Measurements from ENCODE around the gene KDM3B. TPM values are rescaled to one million over a fixed set of nuclear protein-coding genes. Genes with fewer than 3 reads are reported as not detected.
A peak's percentile ranks its signal among the peaks of the same experiment; 100 is the strongest.

Gene KDM3B
- total RNA-seq, 2 donors from 2014 or later = 29.7 to 42.3 TPM

DNA sequence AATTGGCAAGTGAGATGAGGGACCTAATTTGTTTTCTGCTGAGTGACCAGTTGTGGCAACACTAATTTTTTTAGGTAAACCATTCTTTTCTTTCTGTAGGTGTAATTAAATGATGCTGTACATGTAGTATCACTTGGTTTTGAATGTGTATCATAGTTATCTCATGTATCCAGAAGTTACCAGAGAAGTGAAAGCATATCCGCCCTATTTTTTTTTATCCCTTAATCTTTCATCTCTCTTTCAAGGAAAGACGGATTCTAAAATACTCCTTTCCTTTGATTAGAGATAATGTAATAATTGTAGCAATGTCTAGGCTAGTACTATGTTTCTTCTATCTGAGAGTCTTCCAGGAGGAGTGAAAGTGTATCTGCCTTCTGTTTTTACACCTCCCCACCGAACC lies 7.1 kb downstream of the KDM3B start:
- DNase-seq (no peak), ATAC-seq (no peak)
- Histone ChIP-seq H3K9me3 (no peaks in the 10 kb centered on the region), H3K27ac (no peak overlapping the region), H3K4me3 (no peak overlapping the region), H3K27me3 (no peaks in the 10 kb centered on the region), H3K36me3 (replicated peaks in 1 of 2; ENCODE audit: insufficient read depth in 1 of 2, low read depth in 2 of 2) (no peaks in the 10 kb centered on the region), H3K4me1 (peaks cover 21% of the 10 kb centered on the region)
- intact Hi-C loops (cut with DNase I) = no loop called here
- TF ChIP-seq POLR2A (IDR thresholded peaks at IDR 0.05) = no peak
- TF ChIP-seq, protein P1, sequence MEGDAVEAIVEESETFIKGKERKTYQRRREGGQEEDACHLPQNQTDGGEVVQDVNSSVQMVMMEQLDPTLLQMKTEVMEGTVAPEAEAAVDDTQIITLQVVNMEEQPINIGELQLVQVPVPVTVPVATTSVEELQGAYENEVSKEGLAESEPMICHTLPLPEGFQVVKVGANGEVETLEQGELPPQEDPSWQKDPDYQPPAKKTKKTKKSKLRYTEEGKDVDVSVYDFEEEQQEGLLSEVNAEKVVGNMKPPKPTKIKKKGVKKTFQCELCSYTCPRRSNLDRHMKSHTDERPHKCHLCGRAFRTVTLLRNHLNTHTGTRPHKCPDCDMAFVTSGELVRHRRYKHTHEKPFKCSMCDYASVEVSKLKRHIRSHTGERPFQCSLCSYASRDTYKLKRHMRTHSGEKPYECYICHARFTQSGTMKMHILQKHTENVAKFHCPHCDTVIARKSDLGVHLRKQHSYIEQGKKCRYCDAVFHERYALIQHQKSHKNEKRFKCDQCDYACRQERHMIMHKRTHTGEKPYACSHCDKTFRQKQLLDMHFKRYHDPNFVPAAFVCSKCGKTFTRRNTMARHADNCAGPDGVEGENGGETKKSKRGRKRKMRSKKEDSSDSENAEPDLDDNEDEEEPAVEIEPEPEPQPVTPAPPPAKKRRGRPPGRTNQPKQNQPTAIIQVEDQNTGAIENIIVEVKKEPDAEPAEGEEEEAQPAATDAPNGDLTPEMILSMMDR (IDR thresholded peaks at IDR 0.05) = no peak
- WGBS, 2 donors = 80 to 81% methylated on average over 3 of the region's 3 CpGs

DNA sequence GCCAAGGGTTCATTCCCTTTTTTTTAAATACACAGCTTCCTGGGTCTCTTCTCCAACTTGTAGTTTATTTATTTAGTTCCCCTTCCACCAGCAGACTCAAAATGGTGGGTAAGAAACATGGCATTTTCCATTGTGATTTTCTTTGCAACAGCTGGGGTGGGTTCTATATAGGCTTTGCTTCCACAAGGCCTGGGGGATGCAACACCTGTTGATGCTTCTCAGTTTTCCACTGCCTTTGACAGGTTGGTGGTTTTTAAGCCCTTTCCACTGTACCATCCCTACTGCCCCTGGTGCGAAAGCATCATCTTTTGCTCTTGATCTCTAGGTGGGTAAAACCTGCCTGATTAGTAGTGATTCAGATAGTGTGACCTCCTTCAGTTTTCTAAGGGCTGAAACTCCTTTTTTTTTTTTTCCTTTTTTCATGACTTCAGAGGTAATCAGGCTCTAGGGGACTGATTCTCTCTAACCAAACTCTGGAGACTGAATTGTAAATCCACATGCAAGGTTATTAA lies 8.5 kb downstream of the KDM3B start:
- peak overlapping the region in 1 of 4 donors; percentile 3 for H3K27ac ChIP-seq
- ATAC-seq = no peak
- no peaks in the 10 kb centered on the region for H3K9me3 ChIP-seq
- no peak for DNase-seq
- WGBS, 2 donors = 90 to 100% methylated on average over 1 of the region's 1 CpG
- no peak overlapping the region for H3K4me3 ChIP-seq
- H3K27me3 ChIP-seq = no peaks in the 10 kb centered on the region
- intact Hi-C loops (cut with DNase I) = no loop called here
- peaks cover 7% of the 10 kb centered on the region for H3K4me1 ChIP-seq
- TF ChIP-seq, protein P1 (IDR thresholded peaks at IDR 0.05) = no peak
- no peak for TF ChIP-seq POLR2A (IDR thresholded peaks at IDR 0.05)
- H3K36me3 ChIP-seq (replicated peaks in 1 of 2; ENCODE audit: insufficient read depth in 1 of 2, low read depth in 2 of 2) = no peaks in the 10 kb centered on the region

DNA sequence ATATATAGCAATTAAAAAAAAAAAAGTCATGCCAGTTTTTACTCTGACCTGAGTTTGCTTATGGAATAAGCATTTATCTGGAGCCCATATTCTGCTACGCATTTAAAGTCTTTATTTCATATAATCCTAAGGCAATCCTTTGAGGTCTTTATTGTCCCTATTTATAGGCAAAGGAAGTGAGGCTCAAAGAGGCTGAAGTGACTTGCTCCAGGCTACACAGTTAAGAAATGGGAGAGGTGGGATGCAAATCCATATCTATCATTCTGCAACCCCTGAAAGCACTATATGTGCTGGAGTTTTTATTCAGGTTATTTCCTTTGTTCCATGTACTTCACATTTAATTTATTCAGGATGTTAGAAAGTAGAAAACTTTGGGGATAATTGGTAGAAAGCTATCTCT lies 12.1 kb downstream of the KDM3B start:
- DNase-seq (no peak), ATAC-seq (no peak)
- Histone ChIP-seq H3K4me3 (no peak overlapping the region), H3K36me3 (replicated peaks in 1 of 2; ENCODE audit: insufficient read depth in 1 of 2, low read depth in 2 of 2) (no peaks in the 10 kb centered on the region), H3K9me3 (no peaks in the 10 kb centered on the region), H3K4me1 (peaks cover 18% of the 10 kb centered on the region), H3K27me3 (no peaks in the 10 kb centered on the region), H3K27ac (no peak overlapping the region)
- WGBS, 2 donors = 94 to 96% methylated on average over 1 of the region's 1 CpG
- intact Hi-C loops (cut with DNase I) = no loop called here
- no peak for TF ChIP-seq POLR2A (IDR thresholded peaks at IDR 0.05)
- TF ChIP-seq, protein P1 (IDR thresholded peaks at IDR 0.05) = no peak

DNA sequence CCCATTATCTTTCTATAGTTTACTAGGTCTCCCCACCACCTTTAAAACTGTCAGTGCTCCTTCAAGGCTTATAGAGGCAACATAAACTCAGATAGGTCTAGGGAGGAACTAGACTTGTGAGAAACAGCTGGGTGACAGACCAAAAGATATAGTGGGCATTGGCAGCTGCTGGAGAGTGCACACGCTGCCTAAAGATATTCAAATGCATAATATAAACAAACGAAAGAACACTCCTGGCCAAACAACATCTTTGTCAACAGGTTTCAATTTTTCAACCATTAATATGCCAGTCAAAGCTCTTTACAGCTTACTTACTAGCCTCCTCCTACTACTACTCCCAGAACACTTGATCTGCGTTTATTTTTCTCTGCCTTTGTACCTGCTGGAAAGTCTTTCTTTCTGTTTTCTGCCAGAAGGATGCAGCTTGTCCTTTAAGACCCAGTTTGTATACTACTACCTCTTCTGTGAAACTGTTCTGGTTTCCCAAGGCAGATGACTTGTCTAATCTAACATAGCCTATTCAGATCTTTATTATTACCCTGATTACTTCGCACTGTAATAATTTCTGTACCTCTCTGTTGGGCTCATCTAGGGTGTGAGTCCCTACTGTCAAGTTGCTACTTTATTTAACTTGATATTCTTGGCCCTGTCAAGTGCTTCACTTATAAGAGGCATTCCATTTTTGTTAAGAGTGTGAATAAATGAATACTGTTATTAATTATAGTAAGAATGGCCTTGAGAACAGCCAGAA lies 14.3 kb downstream of the KDM3B start:
- H3K27ac ChIP-seq = no peak overlapping the region
- no peak for TF ChIP-seq POLR2A (IDR thresholded peaks at IDR 0.05)
- TF ChIP-seq, protein P1 (IDR thresholded peaks at IDR 0.05) = no peak
- DNase-seq = no peak
- ATAC-seq = no peak
- WGBS, 2 donors = 30 to 39% methylated on average over 4 of the region's 4 CpGs
- no peaks in the 10 kb centered on the region for H3K9me3 ChIP-seq
- H3K27me3 ChIP-seq = no peaks in the 10 kb centered on the region
- H3K4me1 ChIP-seq = peaks cover 18% of the 10 kb centered on the region
- H3K36me3 ChIP-seq (replicated peaks in 1 of 2; ENCODE audit: insufficient read depth in 1 of 2, low read depth in 2 of 2) = no peaks in the 10 kb centered on the region
- intact Hi-C loops (cut with DNase I) = no loop called here
- H3K4me3 ChIP-seq = no peak overlapping the region

DNA sequence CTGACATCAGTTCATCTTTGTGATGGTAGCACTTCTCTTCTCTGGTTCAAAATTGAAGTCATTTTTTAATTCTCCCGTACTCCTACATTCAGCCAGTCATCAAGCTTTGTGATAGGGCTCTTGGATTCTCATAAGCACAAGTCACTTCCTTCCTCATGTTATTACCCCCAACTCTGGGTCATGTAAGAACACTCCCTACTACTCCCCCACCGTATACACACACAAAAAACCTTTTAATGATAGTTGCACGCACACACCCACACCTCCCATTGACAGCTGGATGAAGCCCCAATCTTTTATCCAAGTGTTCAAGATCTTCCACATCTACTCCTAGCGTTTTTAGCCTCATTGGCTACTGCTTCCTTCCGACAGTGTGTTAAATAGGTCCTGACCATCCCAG lies 16.8 kb downstream of the KDM3B start:
- Histone ChIP-seq H3K27me3 (no peaks in the 10 kb centered on the region), H3K9me3 (no peaks in the 10 kb centered on the region), H3K4me1 (peaks cover 18% of the 10 kb centered on the region), H3K4me3 (no peak overlapping the region), H3K27ac (peak overlapping the region in 1 of 4 donors; percentile 7), H3K36me3 (replicated peaks in 1 of 2; ENCODE audit: insufficient read depth in 1 of 2, low read depth in 2 of 2) (peaks cover 0 to 5% of the 10 kb centered on the region in 2 donors)
- no peak for DNase-seq
- TF ChIP-seq POLR2A (IDR thresholded peaks at IDR 0.05) = no peak
- TF ChIP-seq, protein P1 (IDR thresholded peaks at IDR 0.05) = no peak
- 69 to 77% methylated on average over 5 of the region's 5 CpGs for WGBS, 2 donors
- no peak for ATAC-seq
- intact Hi-C loops (cut with DNase I) = no loop called here
